Measurements from ENCODE around the gene ASIC2. TPM values are rescaled to one million over a fixed set of nuclear protein-coding genes. Genes with fewer than 3 reads are reported as not detected.
"Not testable (repeated sequence)": the region's sequence is repeated elsewhere in the genome, so short reads cannot be mapped to it uniquely, and the experiment has no call there.

ASIC2 gene
- total RNA-seq, 2 donors from 2014 or later: 3.0 to 3.3 TPM

GRCh38 chr17:32971171-32971570 lies 321.9 kb downstream of the ASIC2 start:
- Mint-ChIP-seq H3K4me3 (no peak overlapping the region), H3K27me3 (ENCODE audit: insufficient read depth) (peaks cover 11% of the 10 kb centered on the region), H3K9me3 (peaks cover 18% of the 10 kb centered on the region), H3K4me1 (no peaks in the 10 kb centered on the region), H3K27ac (no peak overlapping the region), H3K36me3 (ENCODE audit: low read depth) (no peaks in the 10 kb centered on the region)
- Histone ChIP-seq H3K36me3 (ENCODE audit: control insufficient read depth, insufficient read depth, low read length) (no peaks in the 10 kb centered on the region), H3K27ac (ENCODE audit: low read depth, low read length) (no peak overlapping the region), H3K27me3 (ENCODE audit: control insufficient read depth, insufficient read depth, low read length, poor library complexity, severe bottlenecking) (no peaks in the 10 kb centered on the region), H3K4me1 (ENCODE audit: control insufficient read depth, insufficient read depth, low read length) (no peaks in the 10 kb centered on the region), H3K9ac (ENCODE audit: extremely low read depth, low read length, poor library complexity, severe bottlenecking) (no peak overlapping the region), H3K4me3 (ENCODE audit: low read length) (no peak overlapping the region), H3K9me3 (ENCODE audit: control insufficient read depth, low read length) (peaks cover 13% of the 10 kb centered on the region)
- 88 to 90% methylated on average over 1 of the region's 1 CpG for WGBS, 2 experiments (ENCODE audit: insufficient coverage in 1 of 2, insufficient read length in 1 of 2)
- DNase-seq: no peak
- TF ChIP-seq CTCF (conservative IDR thresholded peaks at IDR 0.05): no peak

GRCh38 chr17:32970281-32970680 lies 322.8 kb downstream of the ASIC2 start:
- 79 to 100% methylated on average over 3 of the region's 3 CpGs for WGBS, 2 experiments (ENCODE audit: insufficient coverage in 1 of 2, insufficient read length in 1 of 2)
- Mint-ChIP-seq H3K4me3 (no peak overlapping the region), H3K9me3 (peaks cover 18% of the 10 kb centered on the region), H3K27me3 (ENCODE audit: insufficient read depth) (peaks cover 17% of the 10 kb centered on the region), H3K4me1 (peaks cover 3% of the 10 kb centered on the region), H3K27ac (no peak overlapping the region), H3K36me3 (ENCODE audit: low read depth) (no peaks in the 10 kb centered on the region)
- Histone ChIP-seq H3K4me1 (ENCODE audit: control insufficient read depth, insufficient read depth, low read length) (no peaks in the 10 kb centered on the region), H3K4me3 (ENCODE audit: low read length) (no peak overlapping the region), H3K27me3 (ENCODE audit: control insufficient read depth, insufficient read depth, low read length, poor library complexity, severe bottlenecking) (no peaks in the 10 kb centered on the region), H3K36me3 (ENCODE audit: control insufficient read depth, insufficient read depth, low read length) (no peaks in the 10 kb centered on the region), H3K27ac (ENCODE audit: low read depth, low read length) (no peak overlapping the region), H3K9me3 (ENCODE audit: control insufficient read depth, low read length) (peaks cover 13% of the 10 kb centered on the region), H3K9ac (ENCODE audit: extremely low read depth, low read length, poor library complexity, severe bottlenecking) (no peak overlapping the region)
- TF ChIP-seq CTCF (conservative IDR thresholded peaks at IDR 0.05): no peak
- DNase-seq: no peak

- H3K36me3 Mint-ChIP-seq (ENCODE audit: low read depth); DNase-seq; H3K27me3 ChIP-seq (ENCODE audit: control insufficient read depth, insufficient read depth, low read length, poor library complexity, severe bottlenecking); H3K27ac ChIP-seq (ENCODE audit: low read depth, low read length); H3K27ac Mint-ChIP-seq; H3K4me1 Mint-ChIP-seq; H3K4me3 Mint-ChIP-seq; H3K4me1 ChIP-seq (ENCODE audit: control insufficient read depth, insufficient read depth, low read length); H3K4me3 ChIP-seq (ENCODE audit: low read length); H3K9ac ChIP-seq (ENCODE audit: extremely low read depth, low read length, poor library complexity, severe bottlenecking); H3K36me3 ChIP-seq (ENCODE audit: control insufficient read depth, insufficient read depth, low read length): not testable (repeated sequence)
- Mint-ChIP-seq H3K27me3 (ENCODE audit: insufficient read depth) (peaks cover 17% of the 10 kb centered on the region), H3K9me3 (peaks cover 18% of the 10 kb centered on the region)
- H3K9me3 ChIP-seq (ENCODE audit: control insufficient read depth, low read length): peaks cover 13% of the 10 kb centered on the region
- WGBS, 2 experiments (ENCODE audit: insufficient coverage in 1 of 2, insufficient read length in 1 of 2): 96% methylated on average over 4 of the region's 4 CpGs; no CpG with 5 or more reads in 1 of the 2 experiments
These were observed 323.9 kb downstream of the ASIC2 start for GRCh38 chr17:32969231-32969630.

GRCh38 chr17:32964541-32964940 lies 328.6 kb downstream of the ASIC2 start:
- DNase-seq: no peak
- H3K36me3 Mint-ChIP-seq (ENCODE audit: low read depth): no peaks in the 10 kb centered on the region
- Histone ChIP-seq H3K36me3 (ENCODE audit: control insufficient read depth, insufficient read depth, low read length) (no peaks in the 10 kb centered on the region), H3K27ac (ENCODE audit: low read depth, low read length) (no peak overlapping the region), H3K9me3 (ENCODE audit: control insufficient read depth, low read length) (no peaks in the 10 kb centered on the region), H3K9ac (ENCODE audit: extremely low read depth, low read length, poor library complexity, severe bottlenecking) (no peak overlapping the region), H3K4me3 (ENCODE audit: low read length) (no peak overlapping the region), H3K4me1 (ENCODE audit: control insufficient read depth, insufficient read depth, low read length) (peaks cover 6% of the 10 kb centered on the region), H3K27me3 (ENCODE audit: control insufficient read depth, insufficient read depth, low read length, poor library complexity, severe bottlenecking) (no peaks in the 10 kb centered on the region)
- H3K27ac Mint-ChIP-seq: no peak overlapping the region
- peaks cover 9% of the 10 kb centered on the region for H3K9me3 Mint-ChIP-seq
- H3K27me3 Mint-ChIP-seq (ENCODE audit: insufficient read depth): peaks cover 15% of the 10 kb centered on the region
- no peak for TF ChIP-seq CTCF (conservative IDR thresholded peaks at IDR 0.05)
- no peak overlapping the region for H3K4me3 Mint-ChIP-seq
- H3K4me1 Mint-ChIP-seq: peaks cover 27% of the 10 kb centered on the region
- WGBS, 2 experiments (ENCODE audit: insufficient coverage in 1 of 2, insufficient read length in 1 of 2): 87 to 88% methylated on average over 11 of the region's 11 CpGs

All from endodermal cell (in vitro differentiated cells).